Measurements from ENCODE around the gene MMD.
"Not testable (repeated sequence)": the region's sequence is repeated elsewhere in the genome, so short reads cannot be mapped to it uniquely, and the experiment has no call there.

Gene MMD

GRCh38 chr17:55395803-55396505 lies 25.7 kb downstream of the MMD start:
- peaks cover 9% of the 10 kb centered on the region for H3K36me3 ChIP-seq (ENCODE audit: control insufficient read depth, insufficient read depth, low read length)
- H3K27me3 ChIP-seq (replicated peaks; ENCODE audit: control insufficient read depth, insufficient read depth, low read length) = no peaks in the 10 kb centered on the region
- DNase-seq (ENCODE audit: extremely low read depth, insufficient read length) = no peak
- no peak for TF ChIP-seq CTCF (IDR thresholded peaks at IDR 0.05; ENCODE audit: insufficient read depth, low read length, poor library complexity, severe bottlenecking)
- no peak overlapping the region for H3K4me3 ChIP-seq (replicated peaks; ENCODE audit: low read depth, low read length)

- Histone ChIP-seq H3K27me3 (replicated peaks; ENCODE audit: control insufficient read depth, insufficient read depth, low read length) (no peaks in the 10 kb centered on the region), H3K36me3 (ENCODE audit: control insufficient read depth, insufficient read depth, low read length) (peaks cover 8% of the 10 kb centered on the region), H3K4me3 (replicated peaks; ENCODE audit: low read depth, low read length) (no peak overlapping the region)
- DNase-seq (ENCODE audit: extremely low read depth, insufficient read length) = no peak
- TF ChIP-seq CTCF (IDR thresholded peaks at IDR 0.05; ENCODE audit: insufficient read depth, low read length, poor library complexity, severe bottlenecking) = no peak
Observed at GRCh38 chr17:55394357-55395021, 27.1 kb downstream of the MMD start.

- Histone ChIP-seq H3K36me3 (ENCODE audit: control insufficient read depth, insufficient read depth, low read length) (peaks cover 5% of the 10 kb centered on the region), H3K4me3 (replicated peaks; ENCODE audit: low read depth, low read length) (no peak overlapping the region), H3K27me3 (replicated peaks; ENCODE audit: control insufficient read depth, insufficient read depth, low read length) (no peaks in the 10 kb centered on the region)
- no peak for TF ChIP-seq CTCF (IDR thresholded peaks at IDR 0.05; ENCODE audit: insufficient read depth, low read length, poor library complexity, severe bottlenecking)
- DNase-seq (ENCODE audit: extremely low read depth, insufficient read length) = no peak
Observed at GRCh38 chr17:55391764-55392467, 29.7 kb downstream of the MMD start.

- Histone ChIP-seq H3K4me3 (replicated peaks; ENCODE audit: low read depth, low read length) (no peak overlapping the region), H3K36me3 (ENCODE audit: control insufficient read depth, insufficient read depth, low read length) (peaks cover 5% of the 10 kb centered on the region), H3K27me3 (replicated peaks; ENCODE audit: control insufficient read depth, insufficient read depth, low read length) (no peaks in the 10 kb centered on the region)
- no peak for DNase-seq (ENCODE audit: extremely low read depth, insufficient read length)
- no peak for TF ChIP-seq CTCF (IDR thresholded peaks at IDR 0.05; ENCODE audit: insufficient read depth, low read length, poor library complexity, severe bottlenecking)
Observed at GRCh38 chr17:55391244-55391757, 30.3 kb downstream of the MMD start.

GRCh38 chr17:55390364-55390977 lies 31.2 kb downstream of the MMD start:
- no peak for TF ChIP-seq CTCF (IDR thresholded peaks at IDR 0.05; ENCODE audit: insufficient read depth, low read length, poor library complexity, severe bottlenecking)
- Histone ChIP-seq H3K27me3 (replicated peaks; ENCODE audit: control insufficient read depth, insufficient read depth, low read length) (no peaks in the 10 kb centered on the region), H3K36me3 (ENCODE audit: control insufficient read depth, insufficient read depth, low read length) (peaks cover 3% of the 10 kb centered on the region), H3K4me3 (replicated peaks; ENCODE audit: low read depth, low read length) (no peak overlapping the region)
- DNase-seq (ENCODE audit: extremely low read depth, insufficient read length) = no peak

- H3K36me3 ChIP-seq (ENCODE audit: control insufficient read depth, insufficient read depth, low read length); DNase-seq (ENCODE audit: extremely low read depth, insufficient read length); H3K27me3 ChIP-seq (replicated peaks; ENCODE audit: control insufficient read depth, insufficient read depth, low read length); H3K4me3 ChIP-seq (replicated peaks; ENCODE audit: low read depth, low read length): not testable (repeated sequence)
Observed at GRCh38 chr17:55389715-55390114, 31.9 kb downstream of the MMD start.

Data from GM06990 (cell line).